OCI-LY1 (cell line): ENCODE results near the gene MTMR1.

ENCODE experiments used
- CTCF ChIP-seq: fragments of 200-600 bp; sonication (generic), shearing (Covaris generic); IDR thresholded peaks from 2 replicates; pipeline ENCODE4 v1.5.1; 2017; ENCODE audit warnings: mild to moderate bottlenecking, antibody characterized with exemption, low read length, moderate library complexity, mixed read lengths
- EZH2 ChIP-seq: fragments of 200-600 bp; sonication (generic), shearing (Covaris generic); IDR thresholded peaks from 2 replicates; pipeline ENCODE4 v1.8.0; 2017; ENCODE audit warnings: borderline replicate concordance, mixed run types, mild to moderate bottlenecking, antibody characterized with exemption, low read length, moderate library complexity, mixed read lengths

DNA sequence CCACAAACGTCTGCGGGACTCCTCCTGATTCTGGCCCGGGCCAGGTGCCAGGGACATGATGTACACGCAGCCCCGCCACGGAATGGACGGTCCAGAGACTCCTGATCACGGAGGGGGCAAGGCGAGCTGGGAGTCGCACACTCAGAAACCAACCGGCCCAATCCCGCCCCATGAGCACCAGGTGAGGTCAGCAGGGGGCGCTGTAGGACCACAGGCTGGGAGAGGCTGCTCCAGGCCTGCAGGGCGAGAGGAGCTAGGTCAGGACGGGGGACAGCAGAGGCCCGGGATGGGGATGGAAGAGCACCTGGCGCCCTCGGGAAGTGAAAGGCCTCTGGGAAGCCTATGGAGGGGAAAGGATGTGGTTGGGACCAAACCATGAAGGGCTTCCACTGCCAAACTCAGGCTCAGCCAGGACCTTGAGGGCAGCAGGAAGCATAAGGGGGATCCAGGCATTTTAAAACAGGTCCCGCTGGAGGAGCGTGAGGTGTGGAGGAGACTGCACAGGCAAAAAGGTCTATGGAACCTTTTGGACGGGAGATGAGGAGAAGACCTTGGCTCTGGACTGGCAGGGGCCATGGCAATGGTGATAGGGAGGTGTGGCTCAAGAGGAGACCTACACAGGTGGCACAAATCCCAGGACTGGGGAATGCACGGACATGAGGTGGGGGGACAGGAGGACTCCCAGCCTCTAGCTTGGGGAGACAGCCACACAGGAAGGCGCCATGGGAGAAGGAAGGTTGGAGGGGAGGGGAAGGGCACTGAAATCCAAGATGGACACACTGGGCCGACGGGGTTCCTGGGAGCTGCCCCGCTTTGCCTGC is 79.2 kb downstream of the MTMR1 start:
- peak; percentile 72 for TF ChIP-seq CTCF
- no peak for TF ChIP-seq EZH2
